ENCODE data around the gene PER3.
A peak's percentile ranks its signal among the peaks of the same experiment; 100 is the strongest.

Gene PER3

DNA sequence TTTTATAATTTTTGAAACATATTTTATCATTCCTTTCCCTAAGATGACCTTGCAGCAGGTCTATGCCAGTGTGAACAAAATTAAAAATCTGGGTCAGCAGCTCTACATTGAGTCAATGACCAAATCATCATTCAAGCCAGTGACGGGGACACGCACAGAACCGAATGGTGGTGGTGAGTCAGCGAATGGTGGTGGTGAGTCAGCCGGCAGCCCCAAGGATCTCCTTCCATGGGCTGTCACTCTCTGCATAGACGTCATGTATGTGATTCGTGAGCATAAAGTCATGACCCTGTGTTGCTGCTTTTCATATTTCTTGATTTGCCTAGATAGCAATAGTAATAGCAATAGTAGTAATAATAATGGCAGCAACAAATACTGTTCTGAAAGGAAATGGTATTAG lies 26.3 kb downstream of the PER3 start:
- no peak for DNase-seq (ENCODE audit: low spot score)
- TF ChIP-seq, protein P1, sequence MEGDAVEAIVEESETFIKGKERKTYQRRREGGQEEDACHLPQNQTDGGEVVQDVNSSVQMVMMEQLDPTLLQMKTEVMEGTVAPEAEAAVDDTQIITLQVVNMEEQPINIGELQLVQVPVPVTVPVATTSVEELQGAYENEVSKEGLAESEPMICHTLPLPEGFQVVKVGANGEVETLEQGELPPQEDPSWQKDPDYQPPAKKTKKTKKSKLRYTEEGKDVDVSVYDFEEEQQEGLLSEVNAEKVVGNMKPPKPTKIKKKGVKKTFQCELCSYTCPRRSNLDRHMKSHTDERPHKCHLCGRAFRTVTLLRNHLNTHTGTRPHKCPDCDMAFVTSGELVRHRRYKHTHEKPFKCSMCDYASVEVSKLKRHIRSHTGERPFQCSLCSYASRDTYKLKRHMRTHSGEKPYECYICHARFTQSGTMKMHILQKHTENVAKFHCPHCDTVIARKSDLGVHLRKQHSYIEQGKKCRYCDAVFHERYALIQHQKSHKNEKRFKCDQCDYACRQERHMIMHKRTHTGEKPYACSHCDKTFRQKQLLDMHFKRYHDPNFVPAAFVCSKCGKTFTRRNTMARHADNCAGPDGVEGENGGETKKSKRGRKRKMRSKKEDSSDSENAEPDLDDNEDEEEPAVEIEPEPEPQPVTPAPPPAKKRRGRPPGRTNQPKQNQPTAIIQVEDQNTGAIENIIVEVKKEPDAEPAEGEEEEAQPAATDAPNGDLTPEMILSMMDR (IDR thresholded peaks at IDR 0.05): no peak
- no peak overlapping the region for H3K4me3 ChIP-seq
- no peak overlapping the region for H3K27ac ChIP-seq

DNA sequence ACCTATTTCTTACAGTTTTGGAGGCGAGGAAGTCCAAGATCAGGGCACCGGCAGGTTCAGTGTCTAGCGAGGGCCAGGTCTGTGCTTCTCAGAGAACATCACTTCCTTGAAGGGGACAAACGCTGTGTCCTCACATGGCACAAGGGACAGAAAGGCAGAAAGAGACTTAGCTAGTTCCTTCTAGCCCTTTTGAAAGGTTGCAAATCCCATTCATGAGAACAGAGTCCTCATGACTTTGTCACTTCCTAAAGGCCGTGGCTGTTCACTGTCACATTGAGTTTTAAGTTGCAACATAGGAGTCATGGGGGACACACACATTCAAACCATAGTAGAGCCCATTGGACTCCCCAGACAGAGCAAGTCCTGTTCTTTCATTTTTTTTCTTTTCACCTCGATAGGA lies 27.4 kb downstream of the PER3 start:
- TF ChIP-seq, protein P1 (IDR thresholded peaks at IDR 0.05): no peak
- no peak for DNase-seq (ENCODE audit: low spot score)
- Histone ChIP-seq H3K4me3 (no peak overlapping the region), H3K27ac (no peak overlapping the region)

DNA sequence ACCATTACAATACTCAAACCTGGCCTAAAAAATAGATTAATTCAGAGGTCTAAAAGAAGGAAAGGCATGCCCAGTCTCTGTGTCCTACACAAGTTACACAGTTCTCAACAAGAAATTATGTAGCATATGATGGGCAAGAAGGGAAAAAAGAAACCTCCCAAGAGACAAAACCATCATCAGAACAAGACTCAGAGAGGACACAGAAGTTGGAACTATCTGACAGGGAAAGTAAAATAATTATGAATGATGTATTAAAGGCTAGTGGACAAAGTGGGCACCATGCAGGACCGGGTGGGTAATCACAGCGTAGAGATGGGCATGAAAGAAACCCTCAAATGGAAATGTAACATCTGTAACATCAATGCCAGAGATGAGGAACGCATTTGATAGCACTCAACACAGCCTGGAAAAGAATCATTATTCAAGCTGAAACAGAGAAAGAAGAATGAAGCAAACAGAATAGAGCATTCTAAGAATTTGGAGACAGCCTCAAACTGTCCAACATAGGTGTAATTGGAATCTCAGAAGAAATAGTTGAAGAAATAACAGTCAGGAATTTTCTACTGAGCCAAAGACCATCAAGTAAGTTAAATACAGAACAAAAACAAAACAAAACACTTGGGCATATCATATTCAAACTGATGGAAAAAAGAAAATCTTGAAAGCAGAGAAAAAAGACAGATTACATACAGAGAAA lies 29.7 kb downstream of the PER3 start:
- TF ChIP-seq, protein P1 (IDR thresholded peaks at IDR 0.05): no peak
- Histone ChIP-seq H3K27ac (no peak overlapping the region), H3K4me3 (no peak overlapping the region)
- no peak for DNase-seq (ENCODE audit: low spot score)

DNA sequence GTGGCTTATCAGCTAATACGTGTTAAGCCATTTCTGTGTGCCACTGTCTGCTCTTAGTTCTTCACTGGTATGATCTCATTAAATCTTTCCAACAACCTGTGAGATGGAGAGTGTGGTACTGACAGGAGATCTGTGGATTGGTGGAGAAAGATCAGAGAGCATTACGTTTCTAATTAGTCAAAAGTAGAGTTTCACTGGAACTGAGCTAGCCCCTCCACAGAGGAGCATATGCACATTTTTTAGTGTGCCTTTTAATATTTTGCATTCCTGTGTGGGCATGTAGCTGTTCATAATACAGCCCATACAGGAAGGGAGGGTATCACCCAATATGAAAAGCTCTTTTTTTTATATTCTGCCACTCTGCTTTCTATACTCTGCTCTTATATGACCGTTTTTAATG lies 37.2 kb downstream of the PER3 start:
- no peak overlapping the region for H3K27ac ChIP-seq
- H3K4me3 ChIP-seq: no peak overlapping the region
- TF ChIP-seq, protein P1 (IDR thresholded peaks at IDR 0.05): no peak
- DNase-seq (ENCODE audit: low spot score): no peak

DNA sequence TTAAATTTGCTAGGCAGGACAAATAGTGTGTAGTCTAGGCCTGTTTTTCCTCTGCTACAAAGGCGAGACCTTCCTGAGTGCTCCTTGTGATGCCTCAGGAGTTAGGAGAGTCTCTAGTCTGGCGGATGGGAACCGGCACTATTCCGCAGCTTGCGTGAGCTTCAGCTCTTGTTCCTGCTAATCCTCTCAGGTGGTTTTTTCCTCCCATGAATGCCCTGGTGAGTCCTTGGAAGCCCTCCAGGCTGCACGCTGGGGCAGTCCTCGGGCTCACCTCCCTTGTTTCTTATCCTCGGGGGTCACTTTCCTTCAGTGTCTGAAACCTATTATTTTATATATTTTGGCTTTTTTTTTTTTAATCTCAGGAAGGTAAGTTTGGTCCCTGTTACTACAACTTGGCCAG lies 40.6 kb downstream of the PER3 start:
- DNase-seq (ENCODE audit: low spot score): no peak
- Histone ChIP-seq H3K4me3 (no peak overlapping the region), H3K27ac (no peak overlapping the region)
- TF ChIP-seq, protein P1 (IDR thresholded peaks at IDR 0.05): no peak

DNA sequence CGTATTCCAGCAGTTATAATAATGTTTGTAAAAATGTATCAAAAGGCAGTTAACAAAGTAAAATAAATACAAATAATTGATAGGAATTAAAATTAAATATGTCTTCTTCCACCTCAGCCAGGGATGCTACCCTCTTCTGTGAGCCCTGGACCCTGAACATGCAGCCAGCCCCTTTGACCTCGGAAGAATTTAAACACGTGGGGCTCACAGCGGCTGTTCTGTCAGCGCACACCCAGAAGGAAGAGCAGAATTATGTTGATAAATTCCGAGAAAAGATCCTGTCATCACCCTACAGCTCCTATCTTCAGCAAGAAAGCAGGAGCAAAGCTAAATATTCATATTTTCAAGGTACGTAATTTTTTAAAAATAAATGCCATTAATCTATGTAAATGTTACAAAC lies 42.3 kb downstream of the PER3 start:
- Histone ChIP-seq H3K4me3 (no peak overlapping the region), H3K27ac (no peak overlapping the region)
- TF ChIP-seq, protein P1 (IDR thresholded peaks at IDR 0.05): no peak
- DNase-seq (ENCODE audit: low spot score): no peak

DNA sequence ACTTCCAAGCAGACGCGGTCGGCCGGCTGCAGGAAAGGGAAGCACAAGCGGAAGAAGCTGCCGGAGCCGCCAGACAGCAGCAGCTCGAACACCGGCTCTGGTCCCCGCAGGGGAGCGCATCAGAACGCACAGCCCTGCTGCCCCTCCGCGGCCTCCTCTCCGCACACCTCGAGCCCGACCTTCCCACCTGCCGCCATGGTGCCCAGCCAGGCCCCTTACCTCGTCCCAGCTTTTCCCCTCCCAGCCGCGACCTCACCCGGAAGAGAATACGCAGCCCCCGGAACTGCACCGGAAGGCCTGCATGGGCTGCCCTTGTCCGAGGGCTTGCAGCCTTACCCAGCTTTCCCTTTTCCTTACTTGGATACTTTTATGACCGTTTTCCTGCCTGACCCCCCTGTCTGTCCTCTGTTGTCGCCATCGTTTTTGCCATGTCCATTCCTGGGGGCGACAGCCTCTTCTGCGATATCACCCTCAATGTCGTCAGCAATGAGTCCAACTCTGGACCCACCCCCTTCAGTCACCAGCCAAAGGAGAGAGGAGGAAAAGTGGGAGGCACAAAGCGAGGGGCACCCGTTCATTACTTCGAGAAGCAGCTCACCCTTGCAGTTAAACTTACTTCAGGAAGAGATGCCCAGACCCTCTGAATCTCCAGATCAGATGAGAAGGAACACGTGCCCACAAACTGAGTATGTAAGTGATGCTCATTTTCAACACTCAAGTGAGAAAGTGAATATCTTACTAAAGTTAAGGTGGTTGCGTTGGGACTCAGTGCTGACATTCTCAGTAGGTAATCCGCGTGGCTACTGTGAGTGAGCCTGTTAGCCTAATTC lies 43.2 kb downstream of the PER3 start:
- TF ChIP-seq, protein P1 (IDR thresholded peaks at IDR 0.05): no peak
- DNase-seq (ENCODE audit: low spot score): no peak
- Histone ChIP-seq H3K27ac (no peak overlapping the region), H3K4me3 (peak overlapping the region; percentile 12)
